ENCODE results near the gene ITGA11.

ITGA11 gene

GRCh38 chr15:68319997-68320396, 112.0 kb downstream of the ITGA11 start:
- DNase-seq: no peak

- no peak for DNase-seq
Measured at GRCh38 chr15:68318931-68319909, 112.7 kb downstream of the ITGA11 start.

GRCh38 chr15:68318008-68318835, 113.7 kb downstream of the ITGA11 start:
- no peak for DNase-seq

GRCh38 chr15:68317281-68318007, 114.5 kb downstream of the ITGA11 start:
- no peak for DNase-seq

- DNase-seq: no peak
Measured at GRCh38 chr15:68316061-68316804, 115.7 kb downstream of the ITGA11 start.

- peak; percentile 33 for DNase-seq
Measured at GRCh38 chr15:68315495-68316031, 116.4 kb downstream of the ITGA11 start.

- no peak for DNase-seq
Measured at GRCh38 chr15:68315035-68315434, 116.9 kb downstream of the ITGA11 start.

GRCh38 chr15:68314563-68314962, 117.4 kb downstream of the ITGA11 start:
- DNase-seq: no peak

- DNase-seq: no peak
Measured at GRCh38 chr15:68313501-68314410, 118.2 kb downstream of the ITGA11 start.

GRCh38 chr15:68312701-68313204, 119.2 kb downstream of the ITGA11 start:
- DNase-seq: no peak

- no peak for DNase-seq
Measured at GRCh38 chr15:68311859-68312557, 120.0 kb downstream of the ITGA11 start.

- no peak for DNase-seq
Measured at GRCh38 chr15:68311464-68311835, 120.5 kb downstream of the ITGA11 start.

GRCh38 chr15:68310804-68311463, 121.0 kb downstream of the ITGA11 start:
- no peak for DNase-seq

- no peak for DNase-seq
Measured at GRCh38 chr15:68310178-68310803, 121.7 kb downstream of the ITGA11 start.

- no peak for DNase-seq
Measured at GRCh38 chr15:68309024-68309423, 122.9 kb downstream of the ITGA11 start.

- DNase-seq: no peak
Measured at GRCh38 chr15:68307131-68307928, 124.6 kb downstream of the ITGA11 start.

GRCh38 chr15:68305420-68305871, 126.5 kb downstream of the ITGA11 start:
- no peak for DNase-seq

All from NCI-H146 (cell line).